Measurements from ENCODE around the gene KAT6B. TPM values are rescaled to one million over a fixed set of nuclear protein-coding genes. Genes with fewer than 3 reads are reported as not detected.

The KAT6B gene
- total RNA-seq, 2 donors from 2014 or later: 25.2 to 37.0 TPM

- ATAC-seq: no peak
- intact Hi-C loops (cut with DNase I): loop anchor here in 1 of 2 donors (10.0 kb wide), 2 partner anchors 227 to 283 kb away; a partner anchor contains a TSS
Measured at GRCh38 chr10:74821501-74821900, 4.9 kb upstream of the KAT6B start.

GRCh38 chr10:74822101-74822500, 4.3 kb upstream of the KAT6B start:
- ATAC-seq (no peak), DNase-seq (no peak)
- intact Hi-C loops (cut with DNase I): loop anchor here in 1 of 2 donors (10.0 kb wide), 2 partner anchors 227 to 283 kb away; a partner anchor contains a TSS

More at GRCh38 chr10:74821501-74821900, 4.9 kb upstream of the KAT6B start:
- no peak for DNase-seq

- intact Hi-C loops (cut with DNase I): loop anchor here in 1 of 2 donors (10.0 kb wide), 2 partner anchors 228 to 282 kb away; a partner anchor contains a TSS
- ATAC-seq: no peak
Measured at GRCh38 chr10:74822521-74823089, 3.8 kb upstream of the KAT6B start.

GRCh38 chr10:74823791-74824183, 2.6 kb upstream of the KAT6B start:
- DNase-seq: no peak
- intact Hi-C loops (cut with DNase I): loop anchor here in 1 of 2 donors (10.0 kb wide), 2 partner anchors 229 to 281 kb away; a partner anchor contains a TSS
- no peak for ATAC-seq

More at GRCh38 chr10:74822521-74823089, 3.8 kb upstream of the KAT6B start:
- DNase-seq: no peak

GRCh38 chr10:74824184-74824899, 2.1 kb upstream of the KAT6B start:
- ATAC-seq: no peak
- intact Hi-C loops (cut with DNase I): loop anchor here in 1 of 2 donors (10.0 kb wide), 2 partner anchors 230 to 280 kb away; a partner anchor contains a TSS

GRCh38 chr10:74824900-74825370, 1.5 kb upstream of the KAT6B start:
- intact Hi-C loops (cut with DNase I): loop anchor here in 1 of 2 donors (10.0 kb wide), 2 partner anchors 230 to 280 kb away; a partner anchor contains a TSS
- no peak for ATAC-seq
- peak; percentile 49 for DNase-seq

More at GRCh38 chr10:74824184-74824899, 2.1 kb upstream of the KAT6B start:
- no peak for DNase-seq

- intact Hi-C loops (cut with DNase I): loop anchor here in 1 of 2 donors (10.0 kb wide), 2 partner anchors 231 to 279 kb away; a partner anchor contains a TSS
- ATAC-seq (peak; percentile 29 to 36), DNase-seq (no peak)
Measured at GRCh38 chr10:74825371-74826141, 844 bp upstream of the KAT6B start.

- intact Hi-C loops (cut with DNase I): loop anchor here in 1 of 2 donors (10.0 kb wide), 2 partner anchors 232 to 278 kb away; a partner anchor contains a TSS
- DNase-seq: no peak
Measured at GRCh38 chr10:74827045-74827441, 643 bp downstream of the KAT6B start.

GRCh38 chr10:74827694-74828093, 1.3 kb downstream of the KAT6B start:
- DNase-seq: no peak
- no peak for ATAC-seq
- intact Hi-C loops (cut with DNase I): loop anchor here in 1 of 2 donors (10.0 kb wide), 2 partner anchors 233 to 277 kb away; a partner anchor contains a TSS

More at GRCh38 chr10:74827045-74827441, 643 bp downstream of the KAT6B start:
- no peak for ATAC-seq

- no peak for ATAC-seq
- DNase-seq: no peak
- intact Hi-C loops (cut with DNase I): loop anchor here in 1 of 2 donors (10.0 kb wide), 2 partner anchors 234 to 276 kb away; a partner anchor contains a TSS
Measured at GRCh38 chr10:74828946-74829345, 2.5 kb downstream of the KAT6B start.

GRCh38 chr10:74831518-74832120, 5.2 kb downstream of the KAT6B start:
- DNase-seq: no peak
- ATAC-seq: no peak
- intact Hi-C loops (cut with DNase I): no loop called here

GRCh38 chr10:74835963-74836362, 9.6 kb downstream of the KAT6B start:
- DNase-seq (no peak), ATAC-seq (no peak)
- intact Hi-C loops (cut with DNase I): no loop called here

GRCh38 chr10:74836877-74837276, 10.5 kb downstream of the KAT6B start:
- intact Hi-C loops (cut with DNase I): no loop called here
- ATAC-seq: no peak

GRCh38 chr10:74837743-74838142, 11.3 kb downstream of the KAT6B start:
- ATAC-seq (no peak), DNase-seq (no peak)
- intact Hi-C loops (cut with DNase I): no loop called here

More at GRCh38 chr10:74836877-74837276, 10.5 kb downstream of the KAT6B start:
- DNase-seq: no peak

- intact Hi-C loops (cut with DNase I): no loop called here
- no peak for DNase-seq
- no peak for ATAC-seq
Measured at GRCh38 chr10:74839708-74840107, 13.3 kb downstream of the KAT6B start.

- intact Hi-C loops (cut with DNase I): no loop called here
- DNase-seq (peak; percentile 61), ATAC-seq (peak; percentile 69 to 81)
Measured at GRCh38 chr10:74841265-74841973, 15.0 kb downstream of the KAT6B start.

GRCh38 chr10:74842301-74842954, 16.0 kb downstream of the KAT6B start:
- no peak for DNase-seq
- ATAC-seq: no peak
- intact Hi-C loops (cut with DNase I): no loop called here

Data from left cardiac atrium (tissue), 4 donors.